Karpas-422 (cell line): ENCODE data around the gene ATP8A2. TPM values are rescaled to one million over a fixed set of nuclear protein-coding genes. Genes with fewer than 3 reads are reported as not detected.
A peak's percentile ranks its signal among the peaks of the same experiment; 100 is the strongest.

Experiments used
- DNase-seq: peaks from one replicate; pipeline ENCODE4 v3.0.0-alpha.2; 2015
- H2AFZ ChIP-seq: fragments of 200-600 bp; sonication (generic); 2 replicates; pipeline ENCODE4 v1.6.1; 2014; ENCODE audit warnings: antibody characterized with exemption, low read length, mixed read lengths
- H3K27ac ChIP-seq: fragments of 200-600 bp; sonication (generic); 2 replicates; pipeline ENCODE4 v1.5.1; 2014; ENCODE audit warnings: mild to moderate bottlenecking, low read length, moderate library complexity
- H3K27me3 ChIP-seq: fragments of 200-600 bp; sonication (generic); 2 replicates; pipeline ENCODE4 v1.6.1; 2014; ENCODE audit warnings: low read length, mixed read lengths
- H3K36me3 ChIP-seq: fragments of 200-600 bp; sonication (generic); 2 replicates; pipeline ENCODE4 v1.6.1; 2014; ENCODE audit warnings: low read length, mixed read lengths; ENCODE audit not compliant: insufficient read depth
- H3K4me1 ChIP-seq: fragments of 200-600 bp; sonication (generic); 2 replicates; pipeline ENCODE4 v1.6.1; 2014; ENCODE audit warnings: mild to moderate bottlenecking, low read length, mixed read lengths
- H3K4me2 ChIP-seq: fragments of 200-600 bp; sonication (generic); 2 replicates; pipeline ENCODE4 v1.6.1; 2014; ENCODE audit warnings: low read length, low read depth, mild to moderate bottlenecking; ENCODE audit not compliant: poor library complexity, severe bottlenecking
- H3K4me3 ChIP-seq: fragments of 200-600 bp; sonication (generic); 2 replicates; pipeline ENCODE4 v1.5.1; 2014; ENCODE audit warnings: mild to moderate bottlenecking, antibody characterized with exemption, low read length, mixed read lengths
- H3K79me2 ChIP-seq: fragments of 200-600 bp; sonication (generic); 2 replicates; pipeline ENCODE4 v1.6.1; 2014; ENCODE audit warnings: mild to moderate bottlenecking, low read length, mixed read lengths
- H3K9ac ChIP-seq: fragments of 200-600 bp; sonication (generic); 2 replicates; pipeline ENCODE4 v1.6.0; 2014; ENCODE audit warnings: low read length
- H3K9me2 ChIP-seq: fragments of 200-600 bp; sonication (generic), shearing (Covaris generic); replicated peaks from 2 replicates; pipeline ENCODE4 v1.6.0; 2014; ENCODE audit warnings: mild to moderate bottlenecking, low read length, moderate library complexity; ENCODE audit not compliant: insufficient read depth
- H3K9me3 ChIP-seq: fragments of 300-700, 200-600 bp; sonication (generic); 2 replicates; pipeline ENCODE4 v1.6.1; 2014; ENCODE audit warnings: low read length, mixed read lengths
- H4K20me1 ChIP-seq: fragments of 200-600 bp; sonication (generic); 2 replicates; pipeline ENCODE4 v1.6.1; 2014; ENCODE audit warnings: mild to moderate bottlenecking, antibody characterized with exemption, low read length, low read depth; ENCODE audit not compliant: insufficient read depth
- total RNA-seq: library from RNA; depleted of rRNA; stranded (reverse); fragments of >200 nt; shearing (Covaris generic); gene quantifications from 2 replicates; pipeline ENCODE4 v1.2.3, GENCODE V29; 2014; ENCODE audit warnings: low replicate concordance

Gene ATP8A2
- total RNA-seq, 1 experiment from 2014 or later = not detected

DNA sequence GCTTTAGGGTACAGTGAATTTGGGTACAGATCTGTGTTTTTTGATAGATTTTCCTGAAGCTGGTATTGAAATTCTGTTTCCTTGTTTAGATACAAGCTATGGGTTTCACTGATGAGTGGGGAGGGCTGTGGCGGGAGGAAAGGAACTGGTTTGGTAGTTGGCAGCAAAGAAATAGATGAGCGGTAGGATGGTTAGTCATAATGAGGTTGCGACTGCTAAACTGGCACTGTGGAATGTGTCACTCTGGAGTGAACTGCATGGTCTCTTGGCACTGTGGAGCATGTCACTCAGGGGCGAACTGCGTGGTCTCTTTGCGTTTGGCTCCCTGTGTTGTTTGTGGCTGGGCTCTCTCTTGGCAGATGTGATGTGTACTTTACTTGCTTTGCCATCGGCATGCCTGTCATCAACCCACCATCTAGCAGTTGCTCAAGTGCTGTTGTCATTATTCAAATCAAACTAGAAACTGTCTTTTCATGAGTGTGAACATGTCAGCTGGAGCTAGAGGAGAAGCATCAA lies 82.1 kb downstream of the ATP8A2 start:
- Histone ChIP-seq H3K27me3 (no peaks in the 10 kb centered on the region), H3K27ac (no peak overlapping the region), H3K36me3 (no peaks in the 10 kb centered on the region), H3K79me2 (no peaks in the 10 kb centered on the region), H3K4me3 (no peak overlapping the region), H3K9me3 (no peaks in the 10 kb centered on the region), H3K4me1 (no peaks in the 10 kb centered on the region), H4K20me1 (no peaks in the 10 kb centered on the region), H3K9ac (no peak overlapping the region), H3K4me2 (no peak overlapping the region), H3K9me2 (no peaks in the 10 kb centered on the region), H2AFZ (no peak overlapping the region)
- DNase-seq = no peak

DNA sequence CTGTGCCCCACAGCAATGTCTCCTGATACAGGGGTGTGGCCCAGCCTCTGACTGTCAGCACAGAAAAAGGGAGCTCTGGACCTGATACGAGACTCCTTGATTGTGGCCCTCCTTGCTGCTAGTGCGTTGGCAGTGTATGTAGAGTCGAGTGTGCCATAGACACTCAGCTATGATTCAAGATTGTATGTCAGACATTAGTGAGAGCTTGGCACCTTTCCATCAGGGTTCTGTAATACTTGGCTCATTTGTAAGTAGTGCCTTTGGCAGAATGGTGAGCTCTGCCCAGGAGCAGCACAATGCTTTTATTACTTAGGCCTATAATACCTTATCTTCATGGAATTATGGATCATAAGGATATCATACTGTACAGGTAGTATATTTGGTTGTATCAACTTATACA lies 83.4 kb downstream of the ATP8A2 start:
- Histone ChIP-seq H3K27me3 (no peaks in the 10 kb centered on the region), H3K4me3 (no peak overlapping the region), H3K4me2 (no peak overlapping the region), H4K20me1 (no peaks in the 10 kb centered on the region), H3K9ac (no peak overlapping the region), H3K4me1 (no peaks in the 10 kb centered on the region), H2AFZ (no peak overlapping the region), H3K36me3 (no peaks in the 10 kb centered on the region), H3K27ac (no peak overlapping the region), H3K9me2 (no peaks in the 10 kb centered on the region), H3K9me3 (no peaks in the 10 kb centered on the region), H3K79me2 (no peaks in the 10 kb centered on the region)
- no peak for DNase-seq

DNA sequence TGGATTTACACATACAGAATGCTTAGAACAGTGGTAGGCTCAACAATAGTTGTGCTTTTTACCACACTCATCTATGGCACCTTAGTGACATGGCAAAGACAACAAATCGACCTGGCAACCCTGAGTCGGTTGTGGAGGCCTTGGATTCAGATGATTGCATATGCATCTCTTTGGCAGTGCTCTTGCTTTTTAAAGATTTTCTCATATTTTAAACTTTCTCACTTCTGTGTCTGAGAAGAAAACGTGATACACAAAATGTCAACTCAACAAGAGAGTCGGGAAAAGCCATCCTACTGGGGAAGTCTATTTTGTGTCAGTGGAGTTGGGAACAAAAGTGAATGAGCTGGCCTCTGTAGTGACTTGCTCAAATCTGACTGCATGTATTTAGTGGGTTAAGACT lies 85.8 kb downstream of the ATP8A2 start:
- Histone ChIP-seq H3K9me2 (no peaks in the 10 kb centered on the region), H3K27me3 (0 out of 2 replicates have a peak, but pooled peaks cover 3% of the 10 kb centered on the region), H3K9me3 (no peaks in the 10 kb centered on the region), H3K9ac (no peak overlapping the region), H3K4me2 (no peak overlapping the region), H3K4me3 (no peak overlapping the region), H3K4me1 (no peaks in the 10 kb centered on the region), H2AFZ (no peak overlapping the region), H4K20me1 (no peaks in the 10 kb centered on the region), H3K27ac (no peak overlapping the region), H3K79me2 (no peaks in the 10 kb centered on the region), H3K36me3 (no peaks in the 10 kb centered on the region)
- no peak for DNase-seq

DNA sequence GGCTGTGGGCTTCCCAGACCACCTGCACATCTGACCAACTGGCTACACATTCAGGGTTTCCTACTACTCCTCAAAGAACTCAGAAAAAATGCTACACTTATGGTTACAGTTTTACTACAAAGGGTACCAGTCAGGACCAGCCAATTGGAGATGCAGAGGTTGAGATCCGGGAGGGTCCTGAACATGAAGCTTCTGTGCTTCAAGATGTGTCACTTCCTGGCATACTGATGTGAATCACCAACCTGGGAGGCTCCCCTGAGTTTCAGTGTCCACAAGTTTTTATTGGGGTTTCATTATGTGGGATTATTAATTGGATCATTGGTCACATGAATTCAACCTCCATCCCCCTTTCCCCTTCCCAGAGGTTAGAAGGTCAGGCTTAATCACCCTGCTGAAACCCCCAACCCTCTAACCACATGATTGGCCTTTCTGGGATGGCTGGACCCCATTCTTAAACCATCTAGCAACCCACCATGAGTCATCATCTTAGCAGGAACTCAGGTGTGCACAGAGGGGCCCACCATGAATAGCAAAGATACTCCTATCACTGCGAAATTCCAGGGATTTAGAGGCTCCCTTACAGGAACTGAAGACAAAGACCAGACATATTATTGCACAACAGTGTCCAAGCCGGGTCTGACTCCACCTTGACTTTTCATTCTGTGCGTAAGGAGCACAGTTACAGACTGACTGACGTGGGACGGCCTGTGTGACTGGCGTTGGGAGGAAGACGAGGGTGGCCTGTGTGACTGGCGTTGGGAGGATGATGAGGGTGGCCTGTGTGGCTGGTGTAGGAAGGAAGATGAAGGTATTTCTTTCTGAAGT lies 90.7 kb downstream of the ATP8A2 start:
- Histone ChIP-seq H3K4me3 (no peak overlapping the region), H3K4me2 (no peak overlapping the region), H3K4me1 (no peaks in the 10 kb centered on the region), H4K20me1 (no peaks in the 10 kb centered on the region), H3K36me3 (no peaks in the 10 kb centered on the region), H3K9me2 (no peaks in the 10 kb centered on the region), H3K9ac (no peak overlapping the region), H2AFZ (no peak overlapping the region), H3K9me3 (no peaks in the 10 kb centered on the region), H3K79me2 (no peaks in the 10 kb centered on the region), H3K27me3 (0 out of 2 replicates have a peak, but pooled peaks cover 3% of the 10 kb centered on the region), H3K27ac (no peak overlapping the region)
- peak; percentile 37 for DNase-seq

DNA sequence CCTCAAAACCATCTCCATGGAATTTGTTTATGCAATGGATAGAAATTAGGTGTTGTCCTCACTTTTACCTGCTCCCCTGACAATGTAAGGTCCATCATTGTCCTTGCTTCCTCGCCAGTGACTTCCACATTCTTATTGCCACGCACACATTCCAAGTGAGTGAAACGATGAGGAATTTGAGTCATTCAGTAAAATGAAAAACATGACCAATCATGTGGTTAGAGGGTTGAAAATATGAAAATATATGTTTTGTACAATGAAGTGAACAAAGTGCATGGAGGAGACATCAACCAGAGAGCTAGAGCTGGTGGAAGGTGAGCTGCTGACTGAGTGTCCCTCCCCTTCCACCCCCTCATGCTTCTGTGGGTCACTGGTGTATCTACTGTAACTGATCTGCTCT lies 91.7 kb downstream of the ATP8A2 start:
- H3K79me2 ChIP-seq = no peaks in the 10 kb centered on the region
- H4K20me1 ChIP-seq = no peaks in the 10 kb centered on the region
- H2AFZ ChIP-seq = no peak overlapping the region
- no peaks in the 10 kb centered on the region for H3K9me2 ChIP-seq
- no peaks in the 10 kb centered on the region for H3K4me1 ChIP-seq
- no peak overlapping the region for H3K9ac ChIP-seq
- H3K9me3 ChIP-seq = no peaks in the 10 kb centered on the region
- H3K36me3 ChIP-seq = no peaks in the 10 kb centered on the region
- H3K4me2 ChIP-seq = no peak overlapping the region
- H3K27me3 ChIP-seq = 0 out of 2 replicates have a peak, but pooled peaks cover 3% of the 10 kb centered on the region
- no peak for DNase-seq
- H3K27ac ChIP-seq = no peak overlapping the region
- no peak overlapping the region for H3K4me3 ChIP-seq

DNA sequence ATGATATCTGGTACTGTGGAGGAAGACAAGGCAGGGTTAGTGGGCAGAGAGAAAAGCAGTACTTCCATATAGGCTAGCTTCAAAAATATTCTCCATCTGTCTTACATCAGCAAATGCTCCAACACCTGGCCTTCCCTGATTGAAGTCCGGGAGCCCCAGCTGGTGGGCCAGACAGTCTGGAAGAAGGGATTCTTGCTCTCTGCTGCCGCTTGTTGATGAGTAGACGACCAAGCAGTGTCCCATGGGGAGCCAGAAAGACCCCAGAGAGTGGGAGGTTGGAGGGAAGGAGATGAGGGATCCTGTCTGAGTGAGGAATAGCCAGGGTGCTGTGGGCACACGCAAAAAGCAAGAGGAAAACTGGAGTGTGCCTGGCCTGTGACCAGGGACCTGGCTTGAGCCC lies 95.1 kb downstream of the ATP8A2 start:
- Histone ChIP-seq H2AFZ (no peak overlapping the region), H4K20me1 (no peaks in the 10 kb centered on the region), H3K36me3 (no peaks in the 10 kb centered on the region), H3K4me3 (no peak overlapping the region), H3K4me1 (no peaks in the 10 kb centered on the region), H3K9me3 (no peaks in the 10 kb centered on the region), H3K4me2 (no peak overlapping the region), H3K27ac (no peak overlapping the region), H3K79me2 (no peaks in the 10 kb centered on the region), H3K27me3 (no peaks in the 10 kb centered on the region), H3K9me2 (no peaks in the 10 kb centered on the region), H3K9ac (no peak overlapping the region)
- DNase-seq = peak; percentile 10

DNA sequence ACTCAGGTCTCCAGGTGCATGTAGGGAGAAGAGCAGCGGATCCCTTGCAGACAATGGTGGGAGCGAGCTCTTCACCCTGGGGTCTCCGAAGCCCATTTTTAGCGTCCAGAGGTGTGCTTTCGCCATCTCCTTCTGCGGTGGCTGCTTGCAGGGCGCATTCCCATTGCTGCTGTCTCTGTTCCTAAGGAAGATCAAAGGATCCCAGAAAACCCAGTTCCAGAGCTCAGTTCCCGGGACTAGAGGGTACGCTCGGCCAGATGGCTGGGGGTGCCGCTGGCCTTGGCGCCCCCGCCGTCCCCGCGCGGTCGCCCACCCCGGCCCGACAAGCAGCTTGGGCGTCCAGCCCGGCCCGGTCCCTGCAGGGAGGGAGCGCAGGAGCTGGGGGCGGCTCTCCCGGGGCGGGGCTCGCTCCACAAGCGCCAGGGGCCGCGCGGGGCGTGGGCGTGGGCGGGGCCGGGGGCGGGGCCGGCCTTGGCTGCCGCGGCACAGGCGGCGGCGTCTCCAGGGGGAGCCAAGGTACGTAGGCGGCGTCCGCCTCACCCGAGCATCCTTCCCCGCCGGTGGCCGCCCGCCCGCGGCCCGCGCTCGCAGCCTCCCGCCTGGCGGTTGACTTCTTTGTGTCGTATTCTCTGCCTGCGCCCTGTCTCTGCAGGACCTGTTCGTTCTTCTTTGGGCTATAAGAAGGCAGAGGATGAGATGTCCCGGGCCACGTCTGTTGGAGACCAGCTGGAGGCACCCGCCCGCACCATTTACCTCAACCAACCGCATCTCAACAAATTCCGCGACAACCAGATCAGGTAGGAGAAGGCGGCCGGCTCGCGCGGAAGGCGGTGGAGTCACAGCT lies 96.8 kb downstream of the ATP8A2 start:
- Histone ChIP-seq H3K4me3 (no peak overlapping the region), H3K36me3 (no peaks in the 10 kb centered on the region), H3K27ac (no peak overlapping the region), H2AFZ (no peak overlapping the region), H3K9ac (no peak overlapping the region), H3K4me2 (no peak overlapping the region), H3K4me1 (no peaks in the 10 kb centered on the region), H3K79me2 (no peaks in the 10 kb centered on the region), H3K27me3 (no peaks in the 10 kb centered on the region), H3K9me3 (no peaks in the 10 kb centered on the region), H3K9me2 (no peaks in the 10 kb centered on the region), H4K20me1 (no peaks in the 10 kb centered on the region)
- peak; percentile 15 for DNase-seq

DNA sequence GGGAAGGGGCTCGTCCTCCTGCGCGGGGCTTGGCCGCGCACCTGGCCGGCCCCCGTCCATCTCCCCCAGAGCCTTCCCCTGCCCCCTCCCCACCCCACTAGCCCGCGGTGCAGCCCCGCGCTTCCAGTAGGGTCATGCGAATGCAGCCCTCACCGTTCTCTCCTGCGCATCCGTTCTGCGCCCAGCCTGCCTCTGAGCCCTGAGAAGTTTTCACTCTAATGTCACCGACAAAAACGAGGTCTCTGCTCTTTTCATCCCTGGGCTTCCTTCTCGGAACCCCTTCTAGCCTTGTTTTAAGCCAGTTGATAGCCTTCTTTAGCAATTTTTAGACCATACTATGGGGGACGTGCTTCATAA lies 97.4 kb downstream of the ATP8A2 start:
- H3K4me3 ChIP-seq = no peak overlapping the region
- no peaks in the 10 kb centered on the region for H3K9me2 ChIP-seq
- no peaks in the 10 kb centered on the region for H3K9me3 ChIP-seq

More for the DNA sequence above, 97.4 kb downstream of the ATP8A2 start:
- Histone ChIP-seq H3K9ac (no peak overlapping the region), H3K27ac (no peak overlapping the region), H2AFZ (no peak overlapping the region), H3K27me3 (no peaks in the 10 kb centered on the region), H3K36me3 (no peaks in the 10 kb centered on the region), H4K20me1 (no peaks in the 10 kb centered on the region), H3K4me2 (no peak overlapping the region), H3K4me1 (no peaks in the 10 kb centered on the region), H3K79me2 (no peaks in the 10 kb centered on the region)
- peak; percentile 23 for DNase-seq
